Adrenal gland (tissue), 5 donors: ENCODE measurements around the gene UPK1A.

Experiments
- CTCF ChIP-seq, 6 experiments: fragments of 450-650 bp in 4 of 6; fragments of 200-600 bp in 2 of 6; sonication (generic) in 1 of 6; IDR thresholded peaks; 1 replicate in 5 of 6; 2 replicates in 1 of 6; pipeline versions ENCODE4 v1.5.1 to v1.8.0; 2016 to 2021; ENCODE audit warnings: antibody characterized with exemption in 6 of 6, mild to moderate bottlenecking in 2 of 6, moderate library complexity in 1 of 6
- POLR2A ChIP-seq, 2 donors: fragments of 450-650 bp; IDR thresholded peaks; one replicate each; pipeline ENCODE4 v1.6.1; 2017; ENCODE audit warnings: antibody characterized with exemption in 2 of 2, mild to moderate bottlenecking in 2 of 2, moderate library complexity in 1 of 2
- donor health status: DM: no; HTN: no; CAD: no.

- TF ChIP-seq CTCF (IDR thresholded peaks at IDR 0.05): no peak
- TF ChIP-seq POLR2A (IDR thresholded peaks at IDR 0.05): no peak
Measured at GRCh38 chr19:35703343-35703742, 37.0 kb downstream of the UPK1A start.
